Mammary epithelial cell (primary cell): ENCODE results near the gene PRSS56.

Experiments used
- EZH2 ChIP-seq: IDR thresholded peaks from 2 replicates; pipeline ENCODE4 v1.6.1; 2012; ENCODE audit warnings: low read length, inconsistent platforms, borderline replicate concordance
- TF ChIP-seq, protein P1 (sequence below), 2 donors: IDR thresholded peaks in 1 of 2; conservative IDR thresholded peaks in 1 of 2; 2 replicates each; pipeline ENCODE4 v1.5.1; 2011 to 2012; ENCODE audit warnings: inconsistent platforms in 2 of 2, low read length in 2 of 2, mild to moderate bottlenecking in 2 of 2, control low read depth in 1 of 2, low read depth in 1 of 2; ENCODE audit not compliant: insufficient read depth in 1 of 2; ENCODE audit errors: extremely low read depth in 1 of 2

DNA sequence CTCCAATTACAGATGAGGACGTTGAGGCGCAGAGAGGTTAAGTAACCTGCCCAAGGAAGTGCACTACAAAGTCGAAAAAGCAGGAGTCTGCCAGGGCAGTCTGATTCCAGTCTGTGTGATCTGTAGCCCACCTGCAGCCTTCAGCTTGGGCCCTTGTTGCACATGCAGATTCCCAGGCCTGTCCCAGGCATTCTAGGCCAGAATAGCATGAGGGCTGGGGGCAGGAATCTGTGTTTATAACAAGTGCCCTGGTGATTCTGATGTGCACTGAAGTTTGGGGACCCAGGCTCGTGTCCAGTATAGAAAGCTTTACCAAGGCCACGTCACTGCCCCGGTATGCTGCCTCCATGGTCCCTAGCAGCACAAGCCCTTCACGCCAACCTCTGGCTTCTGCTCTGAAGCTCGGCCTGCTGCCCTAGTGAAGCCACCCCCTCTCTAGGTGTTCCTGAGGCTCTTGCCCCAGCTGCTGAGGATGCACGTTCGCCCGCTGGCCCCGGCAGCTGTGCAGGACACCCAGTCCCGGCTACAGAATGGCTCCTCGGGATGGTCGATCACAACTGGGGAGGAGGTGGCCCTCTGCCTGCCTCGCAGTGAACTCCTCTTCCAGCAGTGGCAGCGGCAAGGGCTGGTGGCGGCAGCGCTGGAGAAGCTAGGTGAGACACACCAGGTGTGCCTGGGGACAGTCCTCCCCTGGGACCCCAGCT, 23.9 kb downstream of the PRSS56 start:
- TF ChIP-seq, protein P1, sequence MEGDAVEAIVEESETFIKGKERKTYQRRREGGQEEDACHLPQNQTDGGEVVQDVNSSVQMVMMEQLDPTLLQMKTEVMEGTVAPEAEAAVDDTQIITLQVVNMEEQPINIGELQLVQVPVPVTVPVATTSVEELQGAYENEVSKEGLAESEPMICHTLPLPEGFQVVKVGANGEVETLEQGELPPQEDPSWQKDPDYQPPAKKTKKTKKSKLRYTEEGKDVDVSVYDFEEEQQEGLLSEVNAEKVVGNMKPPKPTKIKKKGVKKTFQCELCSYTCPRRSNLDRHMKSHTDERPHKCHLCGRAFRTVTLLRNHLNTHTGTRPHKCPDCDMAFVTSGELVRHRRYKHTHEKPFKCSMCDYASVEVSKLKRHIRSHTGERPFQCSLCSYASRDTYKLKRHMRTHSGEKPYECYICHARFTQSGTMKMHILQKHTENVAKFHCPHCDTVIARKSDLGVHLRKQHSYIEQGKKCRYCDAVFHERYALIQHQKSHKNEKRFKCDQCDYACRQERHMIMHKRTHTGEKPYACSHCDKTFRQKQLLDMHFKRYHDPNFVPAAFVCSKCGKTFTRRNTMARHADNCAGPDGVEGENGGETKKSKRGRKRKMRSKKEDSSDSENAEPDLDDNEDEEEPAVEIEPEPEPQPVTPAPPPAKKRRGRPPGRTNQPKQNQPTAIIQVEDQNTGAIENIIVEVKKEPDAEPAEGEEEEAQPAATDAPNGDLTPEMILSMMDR (conservative IDR thresholded peaks at IDR 0.05 in 1 of 2, IDR thresholded peaks at IDR 0.05 in 1 of 2; ENCODE audit: extremely low read depth in 1 of 2, insufficient read depth in 1 of 2, low read depth in 1 of 2, low read length in 2 of 2) = no peak
- no peak for TF ChIP-seq EZH2
